Prostate gland (tissue), 1 donor: ENCODE results near the gene RUNX2.

Experiments
- POLR2A ChIP-seq: fragments of 450-650 bp; IDR thresholded peaks from one replicate; pipeline ENCODE4 v1.6.1; 2016; ENCODE audit warnings: antibody characterized with exemption, mild to moderate bottlenecking
- POLR2AphosphoS5 ChIP-seq: sonication (generic); formaldehyde crosslinking; IDR thresholded peaks from one replicate; pipeline ENCODE4 v1.6.1; 2017; ENCODE audit warnings: antibody characterized with exemption

DNA sequence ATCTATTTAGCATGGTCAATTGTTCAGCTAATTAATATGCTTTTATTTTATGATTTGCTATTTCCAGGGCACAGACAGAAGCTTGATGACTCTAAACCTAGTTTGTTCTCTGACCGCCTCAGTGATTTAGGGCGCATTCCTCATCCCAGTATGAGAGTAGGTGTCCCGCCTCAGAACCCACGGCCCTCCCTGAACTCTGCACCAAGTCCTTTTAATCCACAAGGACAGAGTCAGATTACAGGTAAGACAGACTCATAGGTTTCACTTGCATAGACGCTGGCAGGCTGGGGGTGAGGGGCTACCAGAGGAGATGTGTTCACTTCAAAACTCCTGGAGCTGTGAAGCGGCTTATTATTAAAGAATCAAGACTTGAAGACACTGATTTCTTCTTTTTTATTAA, 163.7 kb downstream of the RUNX2 start:
- TF ChIP-seq POLR2AphosphoS5 (no peak), POLR2A (no peak)
